T-cell (primary cell): ENCODE results near the gene BMS1. TPM values are rescaled to one million over a fixed set of nuclear protein-coding genes. Genes with fewer than 3 reads are reported as not detected.
"Not testable (repeated sequence)": the region's sequence is repeated elsewhere in the genome, so short reads cannot be mapped to it uniquely, and the experiment has no call there.

Source experiments
- ATAC-seq, 4 experiments: fragments of 200-7000 bp in 3 of 4; fragments of 150-1000 bp in 1 of 4; cut with Tn5 transposase; replicated peaks in 1 of 4; 1 replicate in 3 of 4; 2 replicates in 1 of 4; pipeline ENCODE4 v1.10.0; 2021; ENCODE audit warnings: moderate library complexity in 3 of 4, mild to moderate bottlenecking in 2 of 4, moderate number of reproducible peaks in 1 of 4
- CTCF ChIA-PET, 2 donors: fragments of 300-600 bp; sonication (Branson Sonifier 250); formaldehyde crosslinking; loops; one replicate each; lab custom pipeline; 2022; ENCODE audit warnings: antibody characterized with exemption in 2 of 2; lab: Charles Lee
- POLR2A ChIA-PET, 2 donors: fragments of 300-600 bp; sonication (Branson Sonifier 250); formaldehyde crosslinking; loops; one replicate each; lab custom pipeline; 2022; ENCODE audit warnings: antibody characterized with exemption in 2 of 2; lab: Charles Lee
- DNase-seq, 35 experiments: peaks; one replicate each; pipeline versions ENCODE4 v3.0.0 to v3.0.0-alpha.2; 2013 to 2023
- H3K27ac ChIP-seq: one replicate; pipeline ENCODE4 v1.5.1; 2013; ENCODE audit warnings: low read length
- H3K27me3 ChIP-seq, 2 experiments: replicated peaks in 1 of 2; 1 replicate in 1 of 2; 2 replicates in 1 of 2; pipeline versions ENCODE4 v1.6.1 to v1.7.0; 2013; ENCODE audit warnings: low read length in 1 of 2, mixed read lengths in 1 of 2; ENCODE audit not compliant: control insufficient read depth in 2 of 2, insufficient read depth in 2 of 2; ENCODE audit errors: extremely low read depth in 1 of 2
- H3K36me3 ChIP-seq, 2 donors: 1 replicate in 1 of 2; 2 replicates in 1 of 2; pipeline versions ENCODE4 v1.6.1 to v1.7.0; 2013; ENCODE audit warnings: low read length in 1 of 2; ENCODE audit not compliant: control insufficient read depth in 2 of 2, insufficient read depth in 1 of 2; ENCODE audit errors: extremely low read depth in 1 of 2
- H3K4me1 ChIP-seq, 2 experiments: 1 replicate in 1 of 2; 2 replicates in 1 of 2; pipeline versions ENCODE4 v1.6.1 to v1.7.0; 2013; ENCODE audit warnings: low read length in 2 of 2, mixed read lengths in 1 of 2; ENCODE audit not compliant: insufficient read depth in 2 of 2, control insufficient read depth in 1 of 2; ENCODE audit errors: extremely low read depth in 1 of 2
- H3K4me3 ChIP-seq, 2 donors: 1 replicate in 1 of 2; 2 replicates in 1 of 2; pipeline versions ENCODE4 v1.5.1 to v1.7.0; 2013; ENCODE audit warnings: mild to moderate bottlenecking in 2 of 2, low read length in 1 of 2, moderate library complexity in 1 of 2; ENCODE audit not compliant: control insufficient read depth in 1 of 2; ENCODE audit errors: extremely low read depth in 1 of 2
- H3K9me3 ChIP-seq: 2 replicates; pipeline ENCODE4 v1.7.0; 2013
- H3K27ac Mint-ChIP-seq, 2 donors: one replicate each; pipeline ENCODE4 v1.8.0; 2020 to 2021; ENCODE audit warnings: mild to moderate bottlenecking in 2 of 2, mixed read lengths in 2 of 2
- H3K27me3 Mint-ChIP-seq, 2 donors: one replicate each; pipeline ENCODE4 v1.8.0; 2021 to 2022; ENCODE audit warnings: mixed read lengths in 2 of 2
- H3K36me3 Mint-ChIP-seq: one replicate; pipeline ENCODE4 v1.8.0; 2021; ENCODE audit warnings: mixed read lengths
- H3K4me1 Mint-ChIP-seq, 3 donors: one replicate each; pipeline ENCODE4 v1.8.0; 2020 to 2022; ENCODE audit warnings: mixed read lengths in 3 of 3, mild to moderate bottlenecking in 1 of 3
- H3K4me3 Mint-ChIP-seq, 3 donors: one replicate each; pipeline ENCODE4 v1.8.0; 2020 to 2022; ENCODE audit warnings: mild to moderate bottlenecking in 3 of 3, mixed read lengths in 3 of 3, moderate library complexity in 3 of 3
- H3K9me3 Mint-ChIP-seq, 3 donors: one replicate each; pipeline ENCODE4 v1.8.0; 2020 to 2022; ENCODE audit warnings: mixed read lengths in 3 of 3
- WGBS: methylation state at CpG from one replicate; pipeline ENCODE4 v1.1.5; 2013; ENCODE audit warnings: missing lambda C conversion rate; ENCODE audit not compliant: insufficient coverage; 5-methylcytosine and 5-hydroxymethylcytosine counted together
- total RNA-seq, 35 experiments: library from RNA in 6 of 35; stranded (reverse) in 6 of 35; fragments of 120-200 nt in 1 of 35; gene quantifications; one replicate each; pipeline versions ENCODE4 v1.2.1 to v1.2.4 and lab custom pipeline; 2013 to 2026

Gene BMS1
- total RNA-seq, 5 donors from 2014 or later (not counting 1 experiment from before 2014, with no cell fraction given) = 13.1 to 18.1 (median 16.4) TPM

DNA sequence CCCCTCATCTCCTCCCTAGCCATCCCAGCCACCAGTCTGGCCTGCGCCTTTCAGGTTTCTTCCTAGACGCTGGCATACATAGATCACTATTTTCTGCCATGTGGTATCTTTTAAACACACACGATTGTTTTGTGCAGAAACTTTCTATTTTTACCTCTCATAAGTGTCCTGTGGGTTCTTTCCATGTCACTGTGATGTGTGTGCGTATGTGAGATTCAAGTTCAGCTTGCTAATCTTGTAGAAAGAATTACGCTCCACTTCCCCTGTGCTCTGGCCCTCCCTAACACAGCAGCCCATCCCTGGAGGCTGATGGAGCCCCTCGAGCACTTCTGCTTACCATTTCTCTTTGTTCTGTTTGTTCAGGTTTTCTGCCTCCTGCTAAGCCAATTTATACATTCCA lies 80.2 kb downstream of the BMS1 start:
- H3K4me3 Mint-ChIP-seq, H3K9me3 ChIP-seq, H3K27ac ChIP-seq, ATAC-seq, POLR2A ChIA-PET, H3K36me3 ChIP-seq, H3K4me1 ChIP-seq, H3K36me3 Mint-ChIP-seq, H3K4me3 ChIP-seq, H3K27ac Mint-ChIP-seq, DNase-seq, H3K9me3 Mint-ChIP-seq, H3K4me1 Mint-ChIP-seq, CTCF ChIA-PET: not testable (repeated sequence)
- no CpG with 5 or more reads among the region's 6 CpGs for WGBS
- H3K27me3 ChIP-seq = peaks cover 0 to 44% of the 10 kb centered on the region in 2 experiments
- peaks cover 54 to 57% of the 10 kb centered on the region in 2 donors for H3K27me3 Mint-ChIP-seq

DNA sequence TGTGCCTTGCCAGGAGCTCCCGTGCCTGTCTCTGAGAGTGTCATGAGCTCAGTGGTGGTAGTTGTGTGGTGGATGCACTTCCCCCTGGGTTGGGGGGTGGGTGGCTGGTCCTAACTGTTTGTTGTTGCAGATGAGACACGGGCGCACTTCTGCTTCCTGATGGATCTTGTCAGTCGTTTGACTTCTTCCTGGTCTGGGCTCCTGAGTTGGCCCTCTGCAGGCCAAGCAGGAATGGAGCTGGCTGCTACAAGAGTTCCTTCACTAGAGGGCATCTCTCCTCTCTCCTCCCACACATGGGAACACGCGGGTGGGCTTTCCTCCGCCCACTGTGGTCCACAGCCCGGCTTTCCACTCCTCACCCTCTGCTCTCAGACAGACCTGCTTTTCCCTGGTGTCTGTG lies 82.0 kb downstream of the BMS1 start:
- Histone ChIP-seq H3K9me3 (no peaks in the 10 kb centered on the region), H3K4me1 (peaks cover 0 to 9% of the 10 kb centered on the region in 2 experiments), H3K4me3 (no peak overlapping the region), H3K27ac (no peak overlapping the region), H3K36me3 (no peaks in the 10 kb centered on the region), H3K27me3 (peaks cover 0 to 31% of the 10 kb centered on the region in 2 experiments)
- ATAC-seq = no peak
- 20% methylated on average over 2 of the region's 8 CpGs for WGBS
- Mint-ChIP-seq H3K4me3 (no peak overlapping the region), H3K27me3 (peaks cover 42 to 48% of the 10 kb centered on the region in 2 donors), H3K27ac (no peak overlapping the region), H3K4me1 (peaks cover 5 to 9% (median 9%) of the 10 kb centered on the region in 3 donors), H3K9me3 (no peaks in the 10 kb centered on the region), H3K36me3 (no peaks in the 10 kb centered on the region)
- POLR2A ChIA-PET = no interaction called here
- no peak for DNase-seq
- CTCF ChIA-PET = no interaction called here

DNA sequence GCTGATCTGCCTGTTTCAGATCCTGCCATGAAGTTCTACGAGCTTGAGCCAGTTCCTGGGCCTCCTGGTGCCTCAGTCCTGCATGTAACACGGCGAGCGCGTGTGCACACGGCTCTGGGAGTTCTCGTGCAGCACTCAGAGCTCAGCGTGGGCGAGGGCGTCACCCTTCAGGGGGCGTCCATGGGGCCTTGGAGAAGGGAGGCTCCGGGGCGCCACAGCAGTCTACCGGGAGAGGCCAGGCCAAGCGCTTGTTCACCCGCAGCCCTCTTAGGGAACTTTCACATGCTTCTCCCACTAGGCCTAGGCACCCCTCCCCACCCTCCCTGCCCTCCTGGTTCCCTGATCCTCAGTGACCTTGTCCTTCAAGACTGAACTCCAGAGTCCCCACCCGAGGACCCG lies 83.1 kb downstream of the BMS1 start:
- H3K4me3 ChIP-seq = no peak overlapping the region
- H3K27me3 ChIP-seq = peaks cover 0 to 28% of the 10 kb centered on the region in 2 experiments
- Mint-ChIP-seq H3K27ac (no peak overlapping the region), H3K4me3 (no peak overlapping the region), H3K36me3 (no peaks in the 10 kb centered on the region), H3K9me3 (no peaks in the 10 kb centered on the region), H3K4me1 (peaks cover 5 to 9% (median 9%) of the 10 kb centered on the region in 3 donors), H3K27me3 (peaks cover 39 to 44% of the 10 kb centered on the region in 2 donors)
- H3K27ac ChIP-seq = no peak overlapping the region
- ATAC-seq = no peak
- H3K4me1 ChIP-seq = peaks cover 0 to 9% of the 10 kb centered on the region in 2 experiments
- H3K9me3 ChIP-seq = no peaks in the 10 kb centered on the region
- no peak for DNase-seq
- POLR2A ChIA-PET = no interaction called here
- CTCF ChIA-PET = interaction anchor here in 1 of 2 donors (0.6 kb wide), 1 partner anchor 688 kb away, joined by 3 read pairs; no protein-coding TSS in a partner anchor
- 79% methylated on average over 16 of the region's 18 CpGs for WGBS
- H3K36me3 ChIP-seq = no peaks in the 10 kb centered on the region

DNA sequence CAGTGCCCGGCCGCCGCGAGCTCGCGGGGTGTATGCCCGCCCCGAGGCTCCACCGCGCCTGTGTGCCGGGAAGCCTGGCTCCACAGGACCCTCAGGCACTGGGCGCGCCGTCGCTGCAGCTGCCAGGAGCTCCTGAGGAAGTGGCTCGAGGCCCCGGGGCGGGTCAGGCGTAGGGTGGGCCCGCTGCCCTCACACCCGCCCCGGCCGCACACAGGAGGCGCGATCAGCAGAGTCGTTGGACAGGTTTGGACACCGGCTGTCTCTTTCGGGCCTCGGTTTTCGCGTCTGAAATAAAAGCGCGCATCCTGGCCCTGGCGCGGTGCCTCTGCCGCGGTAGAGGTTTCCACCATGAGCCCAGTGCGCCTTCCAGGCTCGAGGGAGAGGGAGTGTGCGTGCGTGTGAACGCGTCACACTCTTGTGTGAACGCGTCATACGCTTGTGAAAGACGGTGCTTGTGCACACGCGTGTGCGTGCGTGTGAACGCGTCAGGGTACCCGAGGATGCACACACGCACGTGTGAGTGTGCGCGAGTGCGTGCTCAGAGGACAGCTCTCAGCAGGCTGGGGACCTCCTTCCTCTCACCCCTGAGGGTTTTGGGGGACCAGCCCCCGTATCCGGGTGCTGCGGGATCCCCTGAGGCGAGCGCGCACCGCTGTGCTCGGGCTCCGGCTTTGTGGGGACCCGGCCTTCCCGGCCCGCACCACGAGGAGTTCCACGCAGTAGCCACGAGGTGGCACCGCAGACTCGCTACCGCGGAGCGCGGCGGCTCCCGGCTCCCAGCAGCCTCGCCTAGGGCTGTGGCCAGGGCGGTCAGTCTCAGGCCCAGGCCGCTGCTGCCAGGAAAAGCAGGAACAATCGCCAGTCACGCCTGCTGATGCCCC lies 83.8 kb downstream of the BMS1 start:
- no peaks in the 10 kb centered on the region for H3K36me3 ChIP-seq
- no peak overlapping the region for H3K4me3 ChIP-seq
- peaks cover 0 to 28% of the 10 kb centered on the region in 2 experiments for H3K27me3 ChIP-seq
- Mint-ChIP-seq H3K9me3 (no peaks in the 10 kb centered on the region), H3K36me3 (no peaks in the 10 kb centered on the region), H3K27ac (no peak overlapping the region), H3K27me3 (peaks cover 36 to 41% of the 10 kb centered on the region in 2 donors), H3K4me3 (peak overlapping the region; percentile 10 to 38 (median 22)), H3K4me1 (peaks cover 5 to 9% (median 9%) of the 10 kb centered on the region in 3 donors)
- CTCF ChIA-PET = interaction anchor here in 1 of 2 donors (0.6 kb wide), 1 partner anchor 688 kb away, joined by 3 read pairs; no protein-coding TSS in a partner anchor
- ATAC-seq (peak in 3 of 4 experiments; percentile 45 to 61 (median 48)), DNase-seq (peak in 24 of 35 experiments; percentile 5 to 64 (median 33))
- peaks cover 0 to 9% of the 10 kb centered on the region in 2 experiments for H3K4me1 ChIP-seq
- 4% methylated on average over 87 of the region's 87 CpGs for WGBS
- POLR2A ChIA-PET = no interaction called here
- no peaks in the 10 kb centered on the region for H3K9me3 ChIP-seq
- no peak overlapping the region for H3K27ac ChIP-seq

DNA sequence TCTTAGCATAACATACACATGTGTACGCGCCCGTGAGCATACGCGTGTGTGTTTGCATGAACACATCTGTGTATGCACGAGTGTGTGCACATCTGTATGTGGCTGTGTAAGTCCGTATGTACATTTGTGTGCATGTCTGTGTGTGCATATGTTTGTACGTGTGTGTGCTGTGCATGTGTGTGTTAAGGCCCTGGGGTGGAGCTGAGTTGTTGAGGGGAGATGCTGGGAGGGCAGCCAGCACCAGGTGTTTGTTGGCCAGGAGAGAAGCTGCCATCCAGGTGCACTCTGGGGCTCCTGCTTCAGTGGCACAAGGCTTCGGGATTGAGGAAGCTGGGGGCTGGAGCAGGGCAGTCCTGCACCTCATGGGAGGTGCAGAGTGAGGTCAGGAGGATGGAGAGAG lies 85.0 kb downstream of the BMS1 start:
- peaks cover 0 to 9% of the 10 kb centered on the region in 2 experiments for H3K4me1 ChIP-seq
- H3K4me3 ChIP-seq = no peak overlapping the region
- H3K27me3 ChIP-seq = peaks cover 0 to 27% of the 10 kb centered on the region in 2 experiments
- Mint-ChIP-seq H3K27me3 (peaks cover 35% of the 10 kb centered on the region in 2 donors), H3K27ac (no peak overlapping the region), H3K4me1 (peaks cover 5 to 9% (median 9%) of the 10 kb centered on the region in 3 donors), H3K36me3 (no peaks in the 10 kb centered on the region), H3K9me3 (no peaks in the 10 kb centered on the region), H3K4me3 (no peak overlapping the region)
- POLR2A ChIA-PET = no interaction called here
- CTCF ChIA-PET = no interaction called here
- no peak overlapping the region for H3K27ac ChIP-seq
- ATAC-seq = no peak
- 89% methylated on average over 7 of the region's 9 CpGs for WGBS
- H3K9me3 ChIP-seq = no peaks in the 10 kb centered on the region
- H3K36me3 ChIP-seq = no peaks in the 10 kb centered on the region
- no peak for DNase-seq

DNA sequence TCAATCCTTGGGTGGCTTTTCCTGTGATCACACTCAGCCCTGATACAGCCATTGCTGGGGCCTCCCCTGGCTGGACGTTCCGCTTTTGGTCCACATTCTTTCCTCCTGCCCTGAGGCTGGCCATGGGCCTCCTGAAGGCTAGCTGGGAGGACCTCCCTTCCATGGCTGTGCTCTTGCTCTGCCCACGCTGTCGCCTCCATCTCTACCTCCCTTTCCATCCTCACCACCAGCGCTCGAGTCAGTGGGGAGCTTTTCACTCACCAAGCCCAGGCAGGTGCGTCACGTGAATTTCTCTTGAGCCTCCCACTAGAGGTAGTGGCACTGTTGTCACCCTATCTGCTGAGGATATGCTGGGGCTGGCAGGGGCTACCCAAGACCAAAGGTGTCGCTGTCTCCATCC lies 85.9 kb downstream of the BMS1 start:
- POLR2A ChIA-PET = no interaction called here
- H3K27me3 ChIP-seq = peaks cover 0 to 28% of the 10 kb centered on the region in 2 experiments
- ATAC-seq (no peak), DNase-seq (no peak)
- no peaks in the 10 kb centered on the region for H3K36me3 Mint-ChIP-seq
- peaks cover 0 to 9% of the 10 kb centered on the region in 2 experiments for H3K4me1 ChIP-seq
- H3K27me3 Mint-ChIP-seq = peaks cover 29% of the 10 kb centered on the region in 2 donors
- CTCF ChIA-PET = interaction anchor here in 1 of 2 donors (0.6 kb wide), 1 partner anchor 18 kb away, joined by 3 read pairs; no protein-coding TSS in a partner anchor
- no peaks in the 10 kb centered on the region for H3K9me3 Mint-ChIP-seq
- WGBS = 98% methylated on average over 7 of the region's 9 CpGs
- no peak overlapping the region for H3K4me3 Mint-ChIP-seq
- peaks cover 5 to 9% (median 9%) of the 10 kb centered on the region in 3 donors for H3K4me1 Mint-ChIP-seq
- H3K27ac ChIP-seq = no peak overlapping the region
- H3K27ac Mint-ChIP-seq = no peak overlapping the region
- no peaks in the 10 kb centered on the region for H3K9me3 ChIP-seq
- no peaks in the 10 kb centered on the region for H3K36me3 ChIP-seq
- no peak overlapping the region for H3K4me3 ChIP-seq
